ENCODE data around the gene ARG2.

ARG2 gene

DNA sequence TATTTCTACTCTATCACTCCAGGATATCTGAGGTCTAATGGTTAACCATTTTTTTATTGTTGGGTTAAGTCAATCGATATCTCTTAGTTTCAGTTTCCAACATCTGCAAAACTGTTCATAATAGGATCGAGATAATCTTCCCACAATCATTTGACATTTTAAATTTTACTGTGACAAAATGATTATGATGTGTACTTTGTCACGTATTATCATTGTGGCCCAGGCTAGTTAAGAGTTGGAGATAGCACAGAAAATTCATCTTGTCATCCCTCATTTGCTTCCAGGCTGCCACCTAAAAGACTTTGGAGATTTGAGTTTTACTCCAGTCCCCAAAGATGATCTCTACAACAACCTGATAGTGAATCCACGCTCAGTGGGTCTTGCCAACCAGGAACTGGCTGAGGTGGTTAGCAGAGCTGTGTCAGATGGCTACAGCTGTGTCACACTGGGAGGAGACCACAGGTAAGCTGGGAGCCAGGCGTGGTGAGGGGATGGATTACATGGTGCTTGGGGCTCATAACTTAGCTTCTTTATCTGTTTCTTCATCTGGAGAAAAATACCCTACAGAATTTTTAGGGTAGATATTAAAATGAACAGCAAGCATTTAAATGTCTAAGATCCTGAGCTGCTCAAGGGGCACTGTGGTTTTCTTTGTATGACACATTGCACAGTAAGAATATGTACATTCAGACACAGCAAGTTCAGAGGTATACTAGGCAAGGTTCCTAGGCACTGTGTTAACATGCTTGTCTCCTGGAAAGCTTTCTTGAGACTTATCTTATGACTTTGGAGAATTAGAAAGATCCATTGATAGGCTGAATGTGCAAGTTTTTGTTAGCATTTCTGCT is 22.4 kb downstream of the ARG2 start:
- DNase-seq: no peak

DNA sequence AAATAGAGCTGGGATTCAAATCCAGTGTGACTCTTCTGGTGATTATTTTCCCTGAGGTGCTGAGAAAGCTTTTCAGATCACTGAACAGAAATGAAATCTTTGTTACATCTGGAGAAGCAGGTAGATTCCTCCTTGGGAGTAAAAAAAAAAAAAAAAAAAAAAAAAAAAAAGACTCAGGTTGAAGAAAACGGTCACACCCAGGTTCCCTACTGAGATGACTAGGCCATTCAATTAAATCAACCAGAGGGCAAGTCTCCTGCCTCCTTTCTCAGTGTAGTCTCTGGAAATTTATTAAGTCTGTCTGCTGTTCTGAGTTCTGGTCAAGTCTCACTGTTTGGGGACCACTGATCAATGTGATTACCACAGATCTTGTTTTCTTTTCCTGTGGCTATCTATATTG is 24.0 kb downstream of the ARG2 start:
- peak in 1 of 3 experiments; percentile 24 for DNase-seq

DNA sequence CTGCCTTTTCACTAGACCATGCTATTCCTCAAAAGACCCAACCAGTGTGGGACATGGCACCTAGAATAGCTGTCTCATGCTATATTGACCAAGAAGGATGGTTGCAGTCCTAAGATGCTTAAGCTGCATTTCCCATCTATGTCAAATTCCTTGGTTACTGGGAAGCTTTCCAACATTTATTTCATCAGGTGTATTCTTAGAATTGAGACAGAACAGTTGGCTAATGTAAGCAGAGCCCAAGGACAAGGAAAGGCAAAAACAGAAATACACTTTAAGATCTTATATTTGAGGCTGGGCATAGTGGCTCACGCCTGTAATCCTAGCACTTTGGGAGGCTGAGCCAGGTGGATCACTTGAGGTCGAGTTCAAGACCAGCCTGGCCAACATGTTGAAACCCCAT is 24.7 kb downstream of the ARG2 start:
- DNase-seq: no peak

DNA sequence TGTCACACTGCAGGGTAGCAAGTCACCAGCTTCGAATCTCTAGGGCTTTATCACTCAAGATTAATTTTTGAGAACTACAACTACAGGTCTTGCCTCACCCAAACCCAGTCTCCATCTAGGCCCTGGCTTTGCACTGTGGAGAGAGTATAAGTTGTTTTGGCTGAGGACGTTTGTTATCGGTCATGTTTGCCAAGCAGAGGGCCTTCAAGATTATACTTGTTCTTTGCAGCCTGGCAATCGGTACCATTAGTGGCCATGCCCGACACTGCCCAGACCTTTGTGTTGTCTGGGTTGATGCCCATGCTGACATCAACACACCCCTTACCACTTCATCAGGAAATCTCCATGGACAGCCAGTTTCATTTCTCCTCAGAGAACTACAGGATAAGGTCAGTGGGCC is 25.7 kb downstream of the ARG2 start:
- DNase-seq: no peak

DNA sequence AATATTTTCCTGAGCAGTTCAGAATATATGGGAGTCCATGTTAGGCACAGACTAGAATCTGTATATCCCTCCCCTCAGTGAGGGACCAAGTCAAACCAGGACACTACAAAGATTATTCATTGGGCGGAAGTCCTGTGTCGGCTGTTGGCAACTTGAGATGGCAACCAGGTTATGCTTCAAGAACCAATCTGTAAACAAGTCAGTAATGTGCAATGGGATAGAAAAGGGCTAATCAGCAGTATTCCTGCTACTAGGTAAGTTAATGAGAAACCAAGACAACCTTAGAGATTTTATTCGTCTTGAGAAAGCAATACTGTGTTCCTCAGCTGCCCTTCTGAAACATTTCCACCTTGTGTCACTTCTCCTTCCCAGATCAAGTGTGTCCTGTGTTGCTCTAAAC is 26.4 kb downstream of the ARG2 start:
- DNase-seq: no peak

DNA sequence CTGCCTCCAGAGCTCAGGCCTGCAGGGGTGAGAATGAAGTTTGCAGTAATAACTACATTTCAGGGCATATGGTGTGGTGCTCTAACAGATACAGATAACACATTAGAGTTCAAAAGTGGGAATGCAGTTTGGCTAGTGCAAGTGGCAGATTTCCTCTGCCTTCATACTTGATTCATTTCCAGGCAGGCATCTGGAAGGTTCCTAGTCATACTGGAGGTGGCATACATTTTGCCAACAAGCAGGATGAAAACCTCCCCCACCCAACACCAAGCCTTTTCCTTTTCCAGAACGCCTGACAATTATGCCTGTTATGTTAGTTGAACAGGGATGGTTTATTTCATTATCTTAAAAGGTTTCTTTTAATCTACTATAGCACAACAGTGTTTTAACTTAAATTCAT is 30.4 kb downstream of the ARG2 start:
- no peak for DNase-seq

DNA sequence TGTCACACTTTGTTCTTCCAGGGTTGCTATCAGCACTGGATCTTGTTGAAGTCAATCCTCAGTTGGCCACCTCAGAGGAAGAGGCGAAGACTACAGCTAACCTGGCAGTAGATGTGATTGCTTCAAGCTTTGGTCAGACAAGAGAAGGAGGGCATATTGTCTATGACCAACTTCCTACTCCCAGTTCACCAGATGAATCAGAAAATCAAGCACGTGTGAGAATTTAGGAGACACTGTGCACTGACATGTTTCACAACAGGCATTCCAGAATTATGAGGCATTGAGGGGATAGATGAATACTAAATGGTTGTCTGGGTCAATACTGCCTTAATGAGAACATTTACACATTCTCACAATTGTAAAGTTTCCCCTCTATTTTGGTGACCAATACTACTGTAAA is 31.0 kb downstream of the ARG2 start:
- no peak for DNase-seq

DNA sequence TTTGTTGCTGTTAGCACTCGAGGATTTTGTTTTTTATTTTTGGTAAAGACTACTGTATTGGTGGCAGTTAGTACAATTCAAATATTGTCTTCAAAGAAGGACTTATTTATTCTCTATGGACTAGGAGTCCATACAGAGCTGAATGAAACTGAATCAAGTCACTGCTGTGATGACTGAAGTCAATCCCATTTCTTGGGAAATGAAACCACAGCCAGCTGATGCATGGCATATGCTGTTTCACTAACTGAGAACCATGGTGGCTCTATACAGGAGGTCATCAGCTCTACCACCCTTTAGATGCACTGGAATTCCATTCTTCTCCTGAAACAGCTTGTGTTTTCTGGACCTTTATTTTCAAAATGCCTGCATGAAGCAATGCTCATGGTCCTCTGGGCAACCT is 32.5 kb downstream of the ARG2 start:
- DNase-seq: no peak

DNA sequence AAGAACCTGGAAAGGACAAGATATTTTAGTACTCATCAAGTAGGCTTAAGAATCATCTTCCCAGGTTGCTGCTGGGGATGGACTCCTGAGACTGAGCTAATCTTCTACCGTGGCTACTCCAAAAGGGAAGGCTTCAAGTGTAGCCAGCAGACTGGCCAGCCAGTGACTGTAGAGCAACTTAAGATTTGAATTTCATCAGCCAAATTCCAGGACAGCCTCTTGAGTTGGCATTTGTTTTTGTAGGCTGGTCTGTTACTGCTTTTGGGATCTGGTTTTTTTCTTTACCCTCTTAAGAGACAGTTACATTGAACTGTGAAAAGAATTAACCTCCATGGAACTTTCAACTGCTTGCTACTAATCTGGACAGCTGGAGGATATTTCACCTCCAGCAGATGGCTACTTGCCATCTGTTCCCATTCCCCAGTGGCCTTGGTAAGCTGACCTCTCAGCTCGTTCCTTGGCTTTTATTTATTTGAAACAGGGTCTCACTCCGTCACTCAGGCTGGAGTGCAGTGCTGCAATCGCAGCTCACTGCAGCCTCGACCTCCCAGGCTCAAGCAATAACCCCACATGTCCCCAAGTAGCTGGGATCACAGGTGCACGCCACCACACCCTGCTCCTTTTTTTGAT is 34.0 kb downstream of the ARG2 start:
- DNase-seq: no peak

DNA sequence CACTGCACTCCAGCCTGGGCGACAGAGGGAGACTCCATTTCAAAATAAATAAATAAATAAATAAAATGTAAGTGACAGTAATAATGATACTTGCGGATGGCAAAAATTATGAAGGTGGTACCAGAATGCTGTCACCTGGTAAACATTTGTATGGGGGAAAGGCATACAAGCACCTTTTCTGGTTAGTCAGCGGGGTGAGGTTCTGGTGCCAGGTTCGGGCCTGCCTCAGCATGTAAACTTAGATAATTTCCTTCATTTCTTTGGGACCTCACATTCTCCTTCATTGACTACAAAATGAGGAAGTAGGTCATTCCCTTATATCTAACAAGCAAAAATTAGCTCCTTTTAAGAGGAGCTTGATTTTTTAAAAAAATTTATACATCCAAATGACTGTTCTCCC is 43.9 kb downstream of the ARG2 start:
- no peak for DNase-seq

DNA sequence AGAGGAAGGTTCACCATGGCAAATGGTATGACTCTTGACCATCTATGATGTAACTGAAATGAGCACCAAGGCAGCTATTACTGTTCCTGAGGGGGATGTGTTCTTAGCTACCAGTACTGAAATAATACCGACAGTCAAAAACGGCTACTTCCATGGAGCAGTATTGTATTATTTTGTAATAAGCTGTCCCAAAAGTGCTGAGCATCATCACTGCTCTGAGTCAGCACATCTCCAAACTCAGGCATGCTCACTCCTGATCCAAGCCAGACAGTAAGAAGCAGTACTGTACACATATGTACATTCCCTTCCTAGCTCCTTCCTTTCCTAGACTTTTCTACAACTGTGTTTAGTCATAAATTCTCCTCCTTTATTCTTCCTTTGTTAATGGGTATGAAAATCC is 46.1 kb downstream of the ARG2 start:
- DNase-seq: no peak

DNA sequence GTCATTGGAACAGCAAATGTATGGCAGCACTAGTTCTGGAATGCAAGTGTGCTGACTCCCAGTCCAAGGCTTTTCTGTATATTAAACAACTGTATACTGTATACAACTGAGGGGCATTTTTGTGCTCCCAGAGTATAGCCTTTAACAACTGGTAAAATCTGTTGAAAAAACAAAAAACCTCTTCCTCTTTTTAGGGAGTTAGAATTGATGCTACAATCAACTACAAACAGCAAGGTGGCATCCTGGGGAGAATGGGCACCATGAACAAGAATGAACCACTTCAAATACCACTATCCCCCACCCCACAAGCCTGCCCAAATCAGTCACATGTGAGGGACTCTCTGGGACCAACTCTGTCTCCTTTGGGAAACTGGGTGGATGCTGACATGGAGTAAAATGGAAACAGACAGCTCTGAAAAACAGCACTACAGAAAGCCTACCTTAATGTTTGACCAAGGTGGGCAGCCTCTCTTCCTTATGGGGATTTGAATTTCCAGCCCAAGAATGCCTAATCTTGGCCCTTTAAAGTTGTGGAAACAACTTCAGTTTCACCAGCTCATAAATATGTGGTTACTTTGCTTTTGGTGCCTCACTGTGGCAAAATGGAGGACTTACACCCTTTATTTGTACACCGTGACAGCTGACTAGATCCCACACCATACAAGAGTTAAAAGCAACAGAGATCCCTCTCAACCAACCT is 47.2 kb downstream of the ARG2 start:
- peak; percentile 23 to 64 (median 33) for DNase-seq

DNA sequence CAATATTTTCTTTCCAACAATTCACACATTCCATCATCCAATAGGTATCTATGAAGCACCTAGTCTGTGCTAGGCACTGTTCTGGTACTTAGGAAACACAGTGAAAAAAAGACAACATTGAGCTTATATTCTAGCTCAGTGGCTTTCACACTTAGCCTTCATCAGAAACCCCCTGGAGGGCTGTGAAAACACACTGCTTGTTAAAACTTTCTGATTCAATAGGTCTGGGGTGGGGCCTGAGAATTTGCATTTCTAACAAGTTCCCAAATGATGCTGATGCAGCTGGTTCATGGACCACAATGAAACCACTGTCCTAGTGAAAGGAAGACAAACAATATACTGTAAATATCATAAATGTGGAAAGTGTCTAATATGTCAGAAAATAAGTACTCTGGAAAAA is 48.8 kb downstream of the ARG2 start:
- DNase-seq: no peak

DNA sequence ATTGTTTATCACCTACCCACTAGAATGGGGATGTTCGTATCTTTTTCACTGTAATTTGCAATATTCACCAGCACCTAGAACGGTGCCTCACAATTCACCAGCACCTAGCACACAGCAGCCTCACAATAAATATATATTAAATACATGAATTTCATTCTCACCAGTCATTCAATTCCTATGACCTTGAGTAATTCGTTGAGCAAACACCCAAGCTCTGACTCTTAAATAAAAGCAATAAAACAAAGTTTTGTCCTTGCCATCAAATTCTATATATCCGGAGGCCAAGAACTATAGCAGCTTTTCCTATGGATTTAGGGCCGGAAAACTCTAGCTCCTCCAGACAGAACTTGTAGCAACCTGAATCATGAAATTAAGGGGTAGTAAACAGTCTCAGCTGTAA is 53.7 kb downstream of the ARG2 start:
- no peak for DNase-seq

DNA sequence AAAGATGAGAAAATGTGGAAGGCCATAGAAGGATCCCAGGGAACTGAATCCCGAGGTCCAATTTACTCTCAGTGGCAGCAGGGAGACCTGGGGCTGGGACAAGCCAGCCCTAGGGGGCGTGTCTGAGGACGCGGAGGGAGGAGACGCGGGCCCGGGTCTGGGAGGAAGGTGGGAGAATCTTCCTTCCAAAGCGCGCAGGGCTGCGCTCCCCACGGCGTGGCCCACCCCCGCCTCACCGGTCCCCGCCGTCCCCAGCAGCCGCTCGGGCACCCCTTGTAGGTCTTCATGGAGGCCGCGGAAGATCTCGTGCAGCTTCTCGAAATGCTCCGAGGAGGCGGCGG is 54.4 kb downstream of the ARG2 start:
- peak; percentile 79 to 91 (median 89) for DNase-seq

DNA sequence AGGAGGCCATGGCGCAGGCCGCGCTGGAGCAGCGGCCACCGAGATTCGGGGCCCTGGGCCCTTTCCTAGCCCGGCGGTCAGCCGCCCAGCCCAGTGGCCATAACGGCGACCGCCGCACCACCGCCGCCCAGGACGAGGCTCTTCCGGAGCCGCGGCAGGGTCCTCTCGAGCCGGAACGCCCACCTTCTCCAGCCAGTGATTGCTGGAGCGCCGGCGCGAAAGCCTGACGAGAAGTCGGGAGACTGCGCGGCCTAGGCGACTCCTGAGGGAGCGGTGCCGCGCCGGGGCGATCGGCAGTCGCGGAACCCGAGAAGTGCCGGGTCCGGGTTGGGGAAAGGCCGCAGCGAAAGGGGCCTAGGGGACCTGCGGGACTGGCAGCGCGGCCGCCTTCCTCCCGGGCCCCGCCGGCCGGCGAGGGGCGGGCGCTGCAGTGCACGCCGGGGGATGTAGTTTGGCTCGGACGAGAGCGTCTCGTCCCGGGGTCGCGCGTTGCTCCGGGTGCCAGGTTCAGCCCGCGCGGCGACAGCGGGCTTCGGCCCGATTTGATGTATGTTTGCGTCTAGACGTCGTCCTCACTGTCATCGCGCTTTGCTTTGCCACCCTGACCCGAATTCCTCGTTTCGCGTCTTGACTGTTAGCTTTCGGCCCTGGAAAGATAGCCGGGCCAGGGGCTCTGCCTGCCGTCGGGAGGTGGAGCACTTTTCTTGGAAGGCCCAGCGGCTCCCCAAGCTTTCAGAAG is 54.9 kb downstream of the ARG2 start, which contains the start of gene VTI1B:
Gene VTI1B, minus strand, starts transcription at position 153 of the 739 bp plus-strand sequence. Its CDS starts 143 bp downstream, at position 10.
- DNase-seq: peak; percentile 88 to 98 (median 94)

DNA sequence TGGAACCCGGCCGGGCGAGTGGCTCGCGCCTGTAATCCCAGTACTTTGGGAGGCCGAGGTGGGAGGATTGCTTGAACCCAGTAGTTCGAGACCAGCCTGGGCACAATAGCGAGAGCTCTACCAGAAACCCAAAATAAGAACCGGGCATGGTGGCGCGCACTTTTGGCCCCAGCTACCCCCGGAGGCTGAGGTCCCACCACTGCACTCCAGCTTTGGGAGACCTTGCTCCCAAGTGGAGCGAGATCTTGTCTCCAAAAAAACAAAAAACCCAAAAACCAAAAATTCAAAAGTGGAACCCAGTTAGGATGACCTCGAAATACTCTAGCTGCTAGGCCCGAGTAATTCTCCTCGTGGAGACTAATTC is 55.5 kb downstream of the ARG2 start:
- peak in 1 of 3 experiments; percentile 29 for DNase-seq

DNA sequence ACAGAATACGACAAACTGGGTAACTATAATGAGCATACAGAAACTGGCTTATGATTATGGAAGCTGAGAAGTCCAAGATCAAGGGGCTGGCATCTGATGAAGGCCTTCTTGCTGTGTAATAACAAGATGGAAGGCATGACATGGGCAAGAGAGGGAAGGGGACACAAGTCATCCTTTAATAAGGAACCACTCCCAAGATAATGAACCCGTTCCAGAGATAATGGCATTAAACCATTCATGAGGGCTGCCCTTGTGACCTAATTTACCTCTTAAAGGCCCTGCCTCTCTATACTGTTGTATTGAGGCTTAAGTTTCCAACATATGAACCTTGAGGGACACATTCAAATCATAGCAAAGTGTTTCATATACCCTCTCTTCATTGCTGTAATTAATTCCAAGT is 59.3 kb downstream of the ARG2 start:
- no peak for DNase-seq

DNA sequence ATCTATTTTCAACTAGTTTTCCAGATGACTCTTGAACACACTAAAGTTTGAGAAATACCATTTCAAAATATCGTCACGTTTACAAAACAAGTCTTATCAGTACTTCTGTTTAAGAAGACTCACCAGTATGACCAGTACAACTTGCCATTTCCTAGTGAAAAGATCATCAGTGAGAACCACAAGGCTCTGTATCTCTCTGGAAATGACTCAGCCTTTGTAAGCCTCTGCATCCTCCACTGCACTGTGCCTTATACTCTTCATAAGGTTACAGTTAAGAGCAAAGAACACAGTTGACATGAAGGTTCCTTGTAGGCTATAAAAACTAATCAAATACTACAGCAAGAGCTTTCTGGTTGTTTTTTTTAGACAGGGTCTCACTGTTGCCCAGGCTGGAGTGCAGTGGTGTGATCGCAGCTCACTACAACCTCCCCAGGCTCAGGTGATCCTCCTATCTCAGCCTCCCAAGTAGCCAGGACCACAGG is 60.4 kb downstream of the ARG2 start:
- DNase-seq: no peak

DNA sequence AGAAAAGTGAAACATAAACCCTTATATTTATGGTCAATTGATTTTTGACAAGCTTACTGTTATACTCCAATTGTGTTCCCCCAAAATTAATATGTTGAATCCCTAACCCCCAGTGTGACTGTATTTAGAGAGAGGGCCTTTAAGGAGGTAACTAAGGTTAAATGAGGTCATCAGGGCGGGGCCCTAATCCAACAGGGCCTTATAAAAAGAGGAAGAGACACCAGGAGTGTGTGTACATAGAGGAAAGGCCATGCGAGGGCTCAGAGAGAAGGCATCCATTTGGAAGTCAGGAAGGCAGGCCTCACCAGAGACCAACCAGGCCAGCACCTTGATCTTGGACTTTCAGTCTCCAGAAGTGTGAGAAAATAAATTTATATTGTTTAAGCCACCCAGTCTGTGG is 61.2 kb downstream of the ARG2 start:
- DNase-seq: no peak

DNA sequence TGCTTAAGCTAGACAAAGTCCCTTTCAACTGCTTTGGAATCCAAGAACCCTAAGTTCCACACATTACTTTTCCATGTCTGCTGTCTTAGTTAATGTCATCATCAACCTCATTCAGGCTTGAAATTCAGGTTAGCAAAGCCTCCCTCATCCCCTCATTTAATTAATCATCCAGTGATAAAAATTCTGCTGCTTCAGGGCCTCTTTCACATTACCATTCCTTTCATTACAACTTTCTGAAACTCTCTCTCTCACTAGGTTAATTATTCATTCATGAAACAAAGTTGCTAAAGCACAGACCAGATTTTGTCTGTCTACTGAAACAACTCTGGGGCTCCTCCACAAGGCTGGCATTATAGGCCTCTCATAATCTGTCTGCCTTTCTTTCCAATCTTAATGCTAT is 64.1 kb downstream of the ARG2 start:
- DNase-seq: no peak

DNA sequence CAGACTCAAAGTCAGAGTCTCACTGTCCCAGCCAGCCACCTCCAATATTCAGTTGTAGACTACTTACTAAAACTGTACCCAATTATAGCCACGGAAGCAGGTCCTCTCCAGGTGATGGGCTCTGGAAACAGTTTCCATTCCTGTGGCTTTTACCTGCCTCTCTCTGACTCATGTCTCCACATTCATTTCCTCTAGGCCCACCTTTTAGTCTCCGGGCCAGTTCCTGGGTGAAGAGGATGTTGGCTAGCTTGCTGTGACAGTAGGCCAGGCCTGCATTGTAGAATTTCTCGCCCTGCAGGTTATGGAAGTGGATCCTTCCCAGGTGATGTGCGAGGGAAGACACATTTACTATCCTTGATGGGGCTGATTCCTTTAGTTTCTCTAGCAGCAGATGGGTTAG is 70.3 kb downstream of the ARG2 start:
- DNase-seq: no peak

DNA sequence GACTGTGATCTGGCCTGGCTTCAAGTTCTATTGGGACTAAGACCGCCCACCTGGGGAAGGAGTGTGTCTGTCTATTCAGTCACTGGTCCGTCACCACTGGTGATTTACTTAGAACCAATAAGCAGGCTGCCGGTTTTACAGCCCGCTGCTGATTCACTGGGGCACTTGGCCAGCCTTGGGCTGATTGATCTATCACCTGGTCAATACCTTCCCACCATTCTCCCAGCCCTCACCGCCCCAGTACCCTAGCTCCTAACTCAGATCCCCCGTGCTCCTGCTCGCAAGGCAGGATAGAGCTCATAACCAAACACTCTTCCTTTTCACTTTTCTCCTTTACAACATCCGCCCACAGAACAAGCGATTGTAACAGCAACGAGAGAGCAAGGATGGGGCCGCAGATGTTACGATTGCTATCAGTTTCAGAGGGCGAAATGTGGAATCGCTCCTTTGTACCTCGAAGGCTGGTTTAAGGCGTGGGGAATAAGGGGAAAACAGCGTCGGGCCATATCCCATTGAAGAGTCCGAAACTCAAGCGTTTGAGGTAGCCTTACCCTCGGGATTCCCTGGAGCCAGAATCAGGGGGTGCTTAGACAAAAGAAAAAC is 75.2 kb downstream of the ARG2 start:
- DNase-seq: peak; percentile 74 to 89 (median 75)
